ENCODE data around the gene SIPA1. TPM values are rescaled to one million over a fixed set of nuclear protein-coding genes. Genes with fewer than 3 reads are reported as not detected.
A peak's percentile ranks its signal among the peaks of the same experiment; 100 is the strongest.

SIPA1 gene
- total and polyA plus RNA-seq, 2 of the 13 experiments (the other 11 are each of a cell fraction or from before 2014, with no cell fraction given), result 5.8 to 7.7 TPM

GRCh38 chr11:65662799-65663638 is 25.1 kb downstream of the SIPA1 start, which contains the start of gene RELA (continued):
- TF ChIP-seq BATF2 (CRISPR knock-in tag; IDR thresholded peaks at IDR 0.05), result no peak
- TF ChIP-seq, protein P1, sequence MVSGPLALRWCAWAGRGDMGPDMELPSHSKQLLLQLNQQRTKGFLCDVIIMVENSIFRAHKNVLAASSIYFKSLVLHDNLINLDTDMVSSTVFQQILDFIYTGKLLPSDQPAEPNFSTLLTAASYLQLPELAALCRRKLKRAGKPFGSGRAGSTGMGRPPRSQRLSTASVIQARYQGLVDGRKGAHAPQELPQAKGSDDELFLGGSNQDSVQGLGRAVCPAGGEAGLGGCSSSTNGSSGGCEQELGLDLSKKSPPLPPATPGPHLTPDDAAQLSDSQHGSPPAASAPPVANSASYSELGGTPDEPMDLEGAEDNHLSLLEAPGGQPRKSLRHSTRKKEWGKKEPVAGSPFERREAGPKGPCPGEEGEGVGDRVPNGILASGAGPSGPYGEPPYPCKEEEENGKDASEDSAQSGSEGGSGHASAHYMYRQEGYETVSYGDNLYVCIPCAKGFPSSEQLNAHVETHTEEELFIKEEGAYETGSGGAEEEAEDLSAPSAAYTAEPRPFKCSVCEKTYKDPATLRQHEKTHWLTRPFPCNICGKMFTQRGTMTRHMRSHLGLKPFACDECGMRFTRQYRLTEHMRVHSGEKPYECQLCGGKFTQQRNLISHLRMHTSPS (CRISPR knock-in tag; IDR thresholded peaks at IDR 0.05; ENCODE audit: low read depth), result no peak
- no peak for TF ChIP-seq SP2 (CRISPR knock-in tag; IDR thresholded peaks at IDR 0.05)
- no peak for TF ChIP-seq ZHX2 (IDR thresholded peaks at IDR 0.05; ENCODE audit: low read depth)
- no peak for TF ChIP-seq ZHX2 (CRISPR knock-in tag; IDR thresholded peaks at IDR 0.05; ENCODE audit: borderline replicate concordance)
- no peak; the same call in 1 of the 2 replicates for TF ChIP-seq ZNF558 (CRISPR knock-in tag; IDR thresholded peaks at IDR 0.05; ENCODE audit: borderline replicate concordance)
- TF ChIP-seq RARA (CRISPR knock-in tag; IDR thresholded peaks at IDR 0.05), result no peak; the same call in 1 of the 2 replicates
- peak; percentile 56; the same call in 1 of the 2 replicates for TF ChIP-seq HOXA5 (CRISPR knock-in tag; IDR thresholded peaks at IDR 0.05)
- TF ChIP-seq ZNF878 (CRISPR knock-in tag; IDR thresholded peaks at IDR 0.05), result no peak
- TF ChIP-seq ZNF282 (IDR thresholded peaks at IDR 0.05; ENCODE audit: partially characterized antibody), result no peak
- TF ChIP-seq, protein P2, sequence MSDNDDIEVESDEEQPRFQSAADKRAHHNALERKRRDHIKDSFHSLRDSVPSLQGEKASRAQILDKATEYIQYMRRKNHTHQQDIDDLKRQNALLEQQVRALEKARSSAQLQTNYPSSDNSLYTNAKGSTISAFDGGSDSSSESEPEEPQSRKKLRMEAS (IDR thresholded peaks at IDR 0.05), result peak; percentile 73
- peak; percentile 91 for TF ChIP-seq ZFY (CRISPR knock-in tag; IDR thresholded peaks at IDR 0.05)
- TF ChIP-seq NPAS2 (CRISPR knock-in tag; IDR thresholded peaks at IDR 0.05; ENCODE audit: borderline replicate concordance), result no peak
- no peak for TF ChIP-seq MYNN (CRISPR knock-in tag; IDR thresholded peaks at IDR 0.05; ENCODE audit: low read depth)
- TF ChIP-seq, protein P3, sequence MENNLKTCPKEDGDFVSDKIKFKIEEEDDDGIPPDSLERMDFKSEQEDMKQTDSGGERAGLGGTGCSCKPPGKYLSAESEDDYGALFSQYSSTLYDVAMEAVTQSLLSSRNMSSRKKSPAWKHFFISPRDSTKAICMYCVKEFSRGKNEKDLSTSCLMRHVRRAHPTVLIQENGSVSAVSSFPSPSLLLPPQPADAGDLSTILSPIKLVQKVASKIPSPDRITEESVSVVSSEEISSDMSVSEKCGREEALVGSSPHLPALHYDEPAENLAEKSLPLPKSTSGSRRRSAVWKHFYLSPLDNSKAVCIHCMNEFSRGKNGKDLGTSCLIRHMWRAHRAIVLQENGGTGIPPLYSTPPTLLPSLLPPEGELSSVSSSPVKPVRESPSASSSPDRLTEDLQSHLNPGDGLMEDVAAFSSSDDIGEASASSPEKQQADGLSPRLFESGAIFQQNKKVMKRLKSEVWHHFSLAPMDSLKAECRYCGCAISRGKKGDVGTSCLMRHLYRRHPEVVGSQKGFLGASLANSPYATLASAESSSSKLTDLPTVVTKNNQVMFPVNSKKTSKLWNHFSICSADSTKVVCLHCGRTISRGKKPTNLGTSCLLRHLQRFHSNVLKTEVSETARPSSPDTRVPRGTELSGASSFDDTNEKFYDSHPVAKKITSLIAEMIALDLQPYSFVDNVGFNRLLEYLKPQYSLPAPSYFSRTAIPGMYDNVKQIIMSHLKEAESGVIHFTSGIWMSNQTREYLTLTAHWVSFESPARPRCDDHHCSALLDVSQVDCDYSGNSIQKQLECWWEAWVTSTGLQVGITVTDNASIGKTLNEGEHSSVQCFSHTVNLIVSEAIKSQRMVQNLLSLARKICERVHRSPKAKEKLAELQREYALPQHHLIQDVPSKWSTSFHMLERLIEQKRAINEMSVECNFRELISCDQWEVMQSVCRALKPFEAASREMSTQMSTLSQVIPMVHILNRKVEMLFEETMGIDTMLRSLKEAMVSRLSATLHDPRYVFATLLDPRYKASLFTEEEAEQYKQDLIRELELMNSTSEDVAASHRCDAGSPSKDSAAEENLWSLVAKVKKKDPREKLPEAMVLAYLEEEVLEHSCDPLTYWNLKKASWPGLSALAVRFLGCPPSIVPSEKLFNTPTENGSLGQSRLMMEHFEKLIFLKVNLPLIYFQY (CRISPR knock-in tag; IDR thresholded peaks at IDR 0.05; ENCODE audit: borderline replicate concordance), result peak; percentile 96; the same call in 1 of the 2 replicates
